ENCODE results near the gene TIMM13. TPM values are rescaled to one million over a fixed set of nuclear protein-coding genes. Genes with fewer than 3 reads are reported as not detected.
A peak's percentile ranks its signal among the peaks of the same experiment; 100 is the strongest.

TIMM13 gene
- 10 to 100 TPM; 46.2 to 65.7 (median 53.8) TPM for total RNA-seq

- Histone ChIP-seq H3K36me3 (peaks cover 0 to 70% (median 9%) of the 10 kb centered on the region in 3 donors), H3K4me3 (peak within 1 kb of the TSS; percentile 79 to 96 (median 88)), H3K9me3 (no peaks in the 10 kb centered on the region), H3K27me3 (no peaks in the 10 kb centered on the region), H3K4me1 (peaks cover 23 to 48% (median 32%) of the 10 kb centered on the region in 3 donors), H3K27ac (peak within 1 kb of the TSS; percentile 93 to 98 (median 98))
- intact Hi-C loops (cut with DNase I), result no loop called here
- peak; percentile 87 for DNase-seq
- TF ChIP-seq CTCF (IDR thresholded peaks at IDR 0.05), result peak in 1 of 6 experiments; percentile 13
- peak in 3 of 4 donors; percentile 44 to 77 (median 62) for TF ChIP-seq POLR2A (IDR thresholded peaks at IDR 0.05)
- WGBS, 2 donors, result 0% methylated on average over 7 to 17 of the region's 77 CpGs
Measured at GRCh38 chr19:2427429-2428320, at the start of gene TIMM13. Gene TIMM13 (minus strand): TSS chr19:2427586. CDS start chr19:2427533, 53 bp downstream.

- DNase-seq, result no peak
- 0 to 1% methylated on average over 8 to 19 of the region's 42 CpGs for WGBS, 2 donors
- H3K9me3 ChIP-seq, result no peaks in the 10 kb centered on the region
- intact Hi-C loops (cut with DNase I), result loop anchor here (5.0 kb wide), 1 partner anchor 66 kb away; no protein-coding TSS in a partner anchor
- H3K36me3 ChIP-seq, result peaks cover 0 to 10% (median 0%) of the 10 kb centered on the region in 3 donors
- H3K4me1 ChIP-seq, result peaks cover 28 to 59% (median 37%) of the 10 kb centered on the region in 3 donors
- peak overlapping the region; percentile 64 to 94 (median 88) for H3K4me3 ChIP-seq
- H3K27ac ChIP-seq, result peak overlapping the region; percentile 90 to 96 (median 91)
- TF ChIP-seq POLR2A (IDR thresholded peaks at IDR 0.05) (no peak), CTCF (IDR thresholded peaks at IDR 0.05) (no peak)
- no peaks in the 10 kb centered on the region for H3K27me3 ChIP-seq
Measured at GRCh38 chr19:2476451-2477140, 49.2 kb upstream of the TIMM13 start.

- Histone ChIP-seq H3K4me1 (peaks cover 28 to 59% (median 37%) of the 10 kb centered on the region in 3 donors), H3K9me3 (no peaks in the 10 kb centered on the region), H3K4me3 (peak within 1 kb of the TSS; percentile 64 to 94 (median 88)), H3K27me3 (no peaks in the 10 kb centered on the region), H3K27ac (peak within 1 kb of the TSS; percentile 90 to 96 (median 91)), H3K36me3 (peaks cover 0 to 10% (median 0%) of the 10 kb centered on the region in 3 donors)
- WGBS, 2 donors, result 0 to 2% methylated on average over 22 to 25 of the region's 70 CpGs
- TF ChIP-seq CTCF (IDR thresholded peaks at IDR 0.05) (peak in 4 of 6 experiments; percentile 6 to 30 (median 18)), POLR2A (IDR thresholded peaks at IDR 0.05) (peak; percentile 70 to 100 (median 100))
- DNase-seq, result peak; percentile 88
- intact Hi-C loops (cut with DNase I), result loop anchor here (2.0 to 5.0 kb wide), 2 partner anchors 66 to 135 kb away; no protein-coding TSS in a partner anchor
Measured at GRCh38 chr19:2475702-2476450, 48.5 kb upstream of the TIMM13 start, which contains the start of gene GADD45B. Gene GADD45B (plus strand): TSS chr19:2476127. CDS start chr19:2476359, 232 bp downstream.

GRCh38 chr19:2475018-2475701 lies 47.8 kb upstream of the TIMM13 start:
- intact Hi-C loops (cut with DNase I), result loop anchor here (2.0 to 5.0 kb wide), 2 partner anchors 67 to 136 kb away; no protein-coding TSS in a partner anchor
- Histone ChIP-seq H3K4me1 (peaks cover 28 to 55% (median 37%) of the 10 kb centered on the region in 3 donors), H3K9me3 (no peaks in the 10 kb centered on the region), H3K27me3 (no peaks in the 10 kb centered on the region), H3K27ac (peak overlapping the region; percentile 90 to 96 (median 91)), H3K4me3 (peak overlapping the region; percentile 64 to 94 (median 88)), H3K36me3 (peaks cover 0 to 10% (median 0%) of the 10 kb centered on the region in 3 donors)
- WGBS, 2 donors, result 0% methylated on average over 16 of the region's 45 CpGs; no CpG with 5 or more reads in 1 of the 2 donors
- no peak for DNase-seq
- TF ChIP-seq POLR2A (IDR thresholded peaks at IDR 0.05), result no peak
- TF ChIP-seq CTCF (IDR thresholded peaks at IDR 0.05), result no peak
